ENCODE results near the gene MSMO1.
"Not testable (repeated sequence)": the region's sequence is repeated elsewhere in the genome, so short reads cannot be mapped to it uniquely, and the experiment has no call there.

MSMO1 gene

GRCh38 chr4:165327211-165328100 lies at the start of gene MSMO1:
MSMO1 (plus strand) TSS chr4:165327669; CDS start chr4:165333371, 5,702 bp downstream.
- peak; percentile 94 to 97 (median 94) for DNase-seq

- DNase-seq, result not testable (repeated sequence)
These were observed 47.9 kb upstream of the MSMO1 start for GRCh38 chr4:165279531-165279930.

GRCh38 chr4:165284697-165285096 lies 42.8 kb upstream of the MSMO1 start:
- not testable (repeated sequence) for DNase-seq

- DNase-seq, result not testable (repeated sequence)
These were observed 40.7 kb upstream of the MSMO1 start for GRCh38 chr4:165286619-165287340.

GRCh38 chr4:165288226-165288625 lies 39.2 kb upstream of the MSMO1 start:
- no peak for DNase-seq

GRCh38 chr4:165288639-165289422 lies 38.6 kb upstream of the MSMO1 start:
- no peak for DNase-seq

GRCh38 chr4:165289423-165289785 lies 38.1 kb upstream of the MSMO1 start:
- DNase-seq, result no peak

- DNase-seq, result no peak
These were observed 34.4 kb upstream of the MSMO1 start for GRCh38 chr4:165293061-165293460.

GRCh38 chr4:165293927-165294649 lies 33.4 kb upstream of the MSMO1 start:
- DNase-seq, result no peak

- peak in 2 of 4 experiments; percentile 3 to 4 for DNase-seq
These were observed 32.6 kb upstream of the MSMO1 start for GRCh38 chr4:165294907-165295306.

- DNase-seq, result no peak
These were observed 29.8 kb upstream of the MSMO1 start for GRCh38 chr4:165297626-165298025.

GRCh38 chr4:165299399-165300060 lies 27.9 kb upstream of the MSMO1 start:
- no peak for DNase-seq

- no peak for DNase-seq
These were observed 25.6 kb upstream of the MSMO1 start for GRCh38 chr4:165301833-165302232.

GRCh38 chr4:165302658-165303057 lies 24.8 kb upstream of the MSMO1 start:
- no peak for DNase-seq

- DNase-seq, result no peak
These were observed 19.3 kb upstream of the MSMO1 start for GRCh38 chr4:165308166-165308565.

- no peak for DNase-seq
These were observed 18.9 kb upstream of the MSMO1 start for GRCh38 chr4:165308606-165309005.

GRCh38 chr4:165309456-165309855 lies 18.0 kb upstream of the MSMO1 start:
- DNase-seq, result no peak

GRCh38 chr4:165312506-165312905 lies 15.0 kb upstream of the MSMO1 start:
- DNase-seq, result no peak

- DNase-seq, result no peak
These were observed 8.4 kb upstream of the MSMO1 start for GRCh38 chr4:165319030-165319429.

GRCh38 chr4:165319509-165319908 lies 8.0 kb upstream of the MSMO1 start:
- no peak for DNase-seq

GRCh38 chr4:165324236-165324917 lies 3.1 kb upstream of the MSMO1 start:
- no peak for DNase-seq
